ENCODE results near the gene TSNAX.

GRCh38 chr1:231480008-231480407 is 48.5 kb upstream of the TSNAX start:
- TF ChIP-seq EP300 (IDR thresholded peaks at IDR 0.05): no peak
- TF ChIP-seq, protein P1, sequence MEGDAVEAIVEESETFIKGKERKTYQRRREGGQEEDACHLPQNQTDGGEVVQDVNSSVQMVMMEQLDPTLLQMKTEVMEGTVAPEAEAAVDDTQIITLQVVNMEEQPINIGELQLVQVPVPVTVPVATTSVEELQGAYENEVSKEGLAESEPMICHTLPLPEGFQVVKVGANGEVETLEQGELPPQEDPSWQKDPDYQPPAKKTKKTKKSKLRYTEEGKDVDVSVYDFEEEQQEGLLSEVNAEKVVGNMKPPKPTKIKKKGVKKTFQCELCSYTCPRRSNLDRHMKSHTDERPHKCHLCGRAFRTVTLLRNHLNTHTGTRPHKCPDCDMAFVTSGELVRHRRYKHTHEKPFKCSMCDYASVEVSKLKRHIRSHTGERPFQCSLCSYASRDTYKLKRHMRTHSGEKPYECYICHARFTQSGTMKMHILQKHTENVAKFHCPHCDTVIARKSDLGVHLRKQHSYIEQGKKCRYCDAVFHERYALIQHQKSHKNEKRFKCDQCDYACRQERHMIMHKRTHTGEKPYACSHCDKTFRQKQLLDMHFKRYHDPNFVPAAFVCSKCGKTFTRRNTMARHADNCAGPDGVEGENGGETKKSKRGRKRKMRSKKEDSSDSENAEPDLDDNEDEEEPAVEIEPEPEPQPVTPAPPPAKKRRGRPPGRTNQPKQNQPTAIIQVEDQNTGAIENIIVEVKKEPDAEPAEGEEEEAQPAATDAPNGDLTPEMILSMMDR (IDR thresholded peaks at IDR 0.05): no peak
- TF ChIP-seq POLR2A (IDR thresholded peaks at IDR 0.05): no peak

All from sigmoid colon (tissue), 4 donors.